HG03064 (cell line): ENCODE measurements around the gene CHCHD6.

Experiments used
- ATAC-seq: cut with Tn5 transposase; IDR thresholded peaks from one replicate; pipeline ENCODE4 v1.9.1; 2021; ENCODE audit warnings: low read depth; ENCODE audit not compliant: unreplicated experiment

Gene CHCHD6

DNA sequence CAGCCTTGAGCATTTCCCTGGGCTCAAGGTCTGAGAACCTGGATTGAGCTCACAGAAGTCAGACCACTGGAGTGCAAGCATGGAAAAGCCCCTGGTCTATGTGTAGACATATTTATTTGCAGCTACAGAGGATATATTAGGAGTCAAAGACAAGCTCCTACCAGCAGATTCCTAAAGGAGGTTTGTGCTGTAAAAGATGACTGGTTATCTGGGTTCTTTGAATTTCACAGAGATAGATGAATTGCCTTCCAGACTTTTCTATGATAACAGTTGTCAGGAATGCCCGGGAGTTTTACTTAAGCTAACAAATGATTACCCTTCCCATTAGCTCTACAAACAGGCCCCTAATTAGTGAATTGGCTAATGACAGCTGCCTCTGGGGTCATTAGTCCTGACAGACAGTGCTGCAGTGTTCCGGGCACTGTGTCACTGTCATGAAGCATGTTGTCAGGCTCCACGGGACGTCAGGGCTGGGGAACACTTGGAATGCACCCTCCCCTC lies 230.0 kb downstream of the CHCHD6 start:
- no peak for ATAC-seq

DNA sequence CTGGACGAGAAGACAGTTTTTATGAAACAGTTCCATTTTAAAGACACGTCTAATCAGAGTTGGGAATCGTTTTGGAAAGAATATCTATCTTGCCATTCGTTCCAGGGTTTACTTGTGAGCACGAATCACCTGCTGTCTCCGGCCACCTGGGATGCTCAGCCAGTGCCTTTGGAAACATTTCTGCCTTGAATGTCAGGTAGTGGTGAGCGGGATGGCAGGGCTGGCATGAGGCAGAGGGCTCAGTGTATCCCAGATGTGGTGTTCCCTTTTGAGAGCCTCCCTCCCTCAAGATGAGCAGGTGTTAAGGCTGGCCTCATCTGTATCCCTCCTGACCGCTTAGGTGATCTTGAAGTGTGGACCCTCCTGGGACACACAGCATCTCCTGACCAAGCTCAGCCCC lies 231.0 kb downstream of the CHCHD6 start:
- ATAC-seq, result no peak

DNA sequence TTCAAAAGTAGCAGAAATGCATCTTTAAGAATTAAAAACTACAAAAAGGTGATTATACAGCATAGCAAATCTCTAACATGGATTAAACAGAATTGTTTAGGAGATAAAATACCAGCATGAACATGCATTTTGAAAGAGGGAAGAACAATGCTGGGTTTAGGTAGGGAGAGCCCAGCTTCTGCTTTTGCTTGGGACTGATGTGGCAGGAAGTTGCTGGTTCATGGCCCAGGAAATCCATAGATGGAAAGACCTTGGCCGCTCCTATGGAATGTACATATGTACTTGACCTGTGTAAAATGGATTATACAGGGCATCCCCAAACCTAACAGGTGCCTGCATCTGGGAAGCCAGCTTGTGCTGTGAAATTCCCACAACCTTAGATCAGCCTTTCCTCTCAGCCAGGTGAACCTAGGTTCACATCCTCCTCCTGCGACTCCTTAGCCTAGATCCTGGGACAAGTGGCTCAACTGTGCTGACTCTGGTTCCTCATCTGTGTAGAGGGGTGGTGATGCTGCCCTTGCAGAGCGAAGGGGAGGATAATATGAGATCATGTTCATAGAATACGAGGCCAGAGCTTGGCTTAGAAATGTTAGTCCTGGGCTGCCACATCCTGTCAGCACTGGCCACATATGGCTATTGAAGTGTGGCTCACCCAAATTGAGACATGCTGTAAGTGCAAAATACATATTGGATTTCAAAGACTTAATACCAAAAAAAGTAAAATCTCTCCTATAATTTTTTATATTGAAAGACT lies 231.9 kb downstream of the CHCHD6 start:
- no peak for ATAC-seq

DNA sequence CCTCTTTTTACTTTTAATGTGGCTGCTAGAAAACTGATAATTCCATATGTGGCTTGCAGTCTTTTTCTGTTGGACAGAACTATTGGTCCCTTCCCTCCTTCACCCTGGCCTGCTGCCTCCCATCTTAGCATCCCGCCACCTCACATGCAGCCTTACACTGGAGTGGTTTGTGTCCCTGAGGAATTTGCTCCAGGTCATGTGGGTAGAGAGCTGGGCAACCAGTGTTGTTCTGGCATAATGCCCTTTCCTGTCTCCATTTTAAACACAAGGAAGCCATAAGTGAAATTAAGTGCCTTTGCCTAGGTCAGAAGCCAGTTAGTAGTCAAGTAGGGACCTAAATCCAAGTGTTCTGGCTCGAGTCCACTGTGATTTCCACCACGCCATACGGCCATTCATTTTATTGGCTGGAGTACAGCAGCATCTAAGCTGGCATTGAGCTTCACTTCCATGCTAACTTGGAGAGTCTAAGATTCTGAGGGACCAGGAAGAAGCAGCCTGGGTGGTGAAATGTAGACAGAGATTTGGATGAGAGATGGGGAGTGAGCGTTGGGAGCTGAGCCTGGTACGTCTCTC lies 232.9 kb downstream of the CHCHD6 start:
- no peak for ATAC-seq

DNA sequence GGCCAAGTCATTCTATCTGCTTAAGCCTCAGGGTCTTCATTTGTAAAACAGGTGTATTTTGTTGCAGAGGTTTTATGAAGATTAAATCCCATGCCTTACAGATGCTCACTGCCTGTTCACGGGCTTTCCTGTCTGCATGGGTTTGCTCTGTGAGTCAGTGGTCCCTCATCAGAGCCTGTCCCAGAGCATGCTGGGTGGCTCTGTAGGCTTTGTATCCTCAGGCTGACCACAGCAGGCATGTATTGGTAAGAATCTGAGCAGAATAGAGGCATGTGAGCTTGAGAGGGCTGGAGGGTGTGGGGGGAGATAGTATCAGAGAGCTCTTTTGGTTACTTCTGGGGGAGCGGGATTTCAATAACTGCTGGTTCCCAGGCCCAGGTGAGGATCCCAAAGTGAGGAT lies 233.5 kb downstream of the CHCHD6 start:
- no peak for ATAC-seq

DNA sequence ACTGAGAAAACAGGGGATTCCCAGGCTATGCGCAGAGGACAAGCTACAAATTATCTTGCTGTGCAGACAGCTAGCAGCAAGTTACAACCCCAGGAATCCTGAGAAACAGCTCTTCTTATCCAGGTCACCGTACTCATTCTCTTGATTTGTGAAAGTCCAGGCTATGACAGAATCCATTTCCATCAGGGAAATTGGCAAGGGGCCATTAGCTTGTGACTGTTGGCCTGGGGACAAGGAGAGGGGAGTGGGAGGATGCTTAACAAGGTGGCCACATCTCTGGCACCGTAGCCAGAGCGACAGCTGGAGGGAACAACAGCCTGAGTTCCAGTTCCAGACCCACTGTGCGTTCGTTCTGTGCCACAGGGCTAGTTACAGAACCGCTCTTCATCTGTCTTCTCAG lies 233.9 kb downstream of the CHCHD6 start:
- no peak for ATAC-seq

DNA sequence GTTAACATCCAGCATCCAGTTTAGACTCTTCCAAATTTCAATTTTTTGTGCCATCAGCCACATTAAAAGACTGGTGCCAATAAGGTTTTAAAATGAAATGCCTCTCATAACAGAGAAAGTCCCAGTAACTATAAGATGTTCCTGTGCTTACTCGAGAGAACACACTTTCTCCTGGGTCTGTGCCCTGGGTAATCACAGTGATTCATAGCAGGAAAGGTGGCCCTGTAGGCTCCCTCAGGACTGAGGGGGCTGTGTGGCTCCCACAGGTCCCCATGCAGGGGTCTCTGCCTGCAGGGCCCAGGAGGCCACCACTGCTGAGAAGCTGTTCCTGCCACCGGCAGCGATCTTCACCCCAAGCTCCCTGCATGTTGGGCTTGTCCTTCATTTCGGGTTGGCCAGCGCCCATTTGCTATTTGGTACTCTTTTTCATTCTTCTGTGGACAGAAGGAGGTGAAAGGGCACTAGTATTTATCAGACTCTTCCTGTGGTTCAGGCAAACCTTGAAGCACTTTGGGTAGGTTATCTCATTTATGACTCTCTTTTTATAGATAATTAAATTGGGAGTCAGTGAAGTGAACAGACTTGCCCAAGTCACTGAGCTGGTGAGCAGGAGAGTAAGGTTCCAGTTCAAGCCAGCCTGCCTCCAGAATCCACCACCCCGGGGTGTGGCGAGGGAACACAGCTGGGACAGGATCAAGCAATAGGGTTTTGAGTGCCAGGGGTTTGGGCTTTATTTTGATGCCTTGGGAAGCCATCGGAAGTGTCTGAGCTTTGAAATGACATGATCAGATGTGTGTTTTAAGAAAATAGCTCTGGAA lies 234.7 kb downstream of the CHCHD6 start:
- ATAC-seq, result no peak

DNA sequence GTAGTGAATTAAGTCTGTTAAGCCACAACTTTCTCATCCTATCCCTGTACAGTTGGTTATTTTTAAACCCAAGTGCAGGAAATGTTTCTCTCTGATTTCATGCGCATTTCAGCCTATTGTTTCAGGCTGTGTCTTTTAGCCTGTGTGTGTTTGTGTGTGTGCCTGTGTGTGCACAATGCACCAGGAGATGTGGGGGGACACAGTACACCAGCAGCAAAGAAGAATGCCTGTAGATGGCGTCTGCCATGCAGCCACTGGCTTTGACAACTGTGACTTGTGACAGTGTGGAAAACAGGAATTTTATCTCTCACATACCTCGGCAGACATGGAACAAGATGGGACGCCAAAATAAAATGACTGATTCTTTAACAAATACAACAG lies 235.3 kb downstream of the CHCHD6 start:
- no peak for ATAC-seq

DNA sequence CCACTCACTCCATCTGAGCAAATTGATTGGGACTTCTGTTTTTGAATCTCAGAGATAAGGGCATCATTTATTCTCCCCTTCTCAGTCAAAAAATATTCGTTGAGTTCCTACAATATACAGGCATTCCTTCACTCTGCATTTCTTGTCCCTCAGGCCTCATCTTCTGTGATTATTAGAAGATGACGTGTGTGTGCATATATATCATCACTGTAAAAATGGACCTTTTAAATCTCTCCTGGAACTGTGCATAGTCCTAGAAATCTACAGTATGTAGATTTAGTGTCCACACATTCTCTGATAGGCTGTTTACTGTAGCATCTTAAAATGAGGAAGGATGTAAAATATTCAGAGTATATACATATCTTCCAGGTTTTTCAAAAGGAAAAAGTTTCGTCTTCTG lies 235.7 kb downstream of the CHCHD6 start:
- no peak for ATAC-seq

DNA sequence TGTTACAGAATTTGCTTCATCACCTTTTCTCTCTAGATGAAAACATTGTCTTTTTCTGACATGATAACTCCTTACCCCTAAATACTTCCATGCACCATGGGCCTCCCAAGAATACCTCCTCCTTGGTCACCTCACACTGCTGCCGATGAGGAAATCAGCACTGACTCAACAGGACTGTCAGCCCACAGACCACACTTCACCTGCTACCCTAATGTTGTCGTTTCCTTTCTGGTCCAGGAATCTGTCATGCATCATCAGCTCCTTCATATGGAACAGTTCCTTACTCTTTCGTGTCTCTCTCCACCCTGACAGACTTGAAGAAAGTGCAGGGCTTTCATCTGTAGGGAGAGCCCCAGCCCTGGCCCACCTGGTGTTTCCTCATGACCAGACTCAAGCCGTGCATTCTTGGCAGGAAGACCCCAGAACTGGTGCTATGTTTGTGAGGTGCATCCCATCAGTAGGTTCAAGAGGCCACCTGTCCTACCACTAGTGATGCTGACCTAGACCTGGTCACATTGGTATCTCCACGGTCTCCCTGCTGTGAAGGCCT lies 237.8 kb downstream of the CHCHD6 start:
- ATAC-seq, result no peak

DNA sequence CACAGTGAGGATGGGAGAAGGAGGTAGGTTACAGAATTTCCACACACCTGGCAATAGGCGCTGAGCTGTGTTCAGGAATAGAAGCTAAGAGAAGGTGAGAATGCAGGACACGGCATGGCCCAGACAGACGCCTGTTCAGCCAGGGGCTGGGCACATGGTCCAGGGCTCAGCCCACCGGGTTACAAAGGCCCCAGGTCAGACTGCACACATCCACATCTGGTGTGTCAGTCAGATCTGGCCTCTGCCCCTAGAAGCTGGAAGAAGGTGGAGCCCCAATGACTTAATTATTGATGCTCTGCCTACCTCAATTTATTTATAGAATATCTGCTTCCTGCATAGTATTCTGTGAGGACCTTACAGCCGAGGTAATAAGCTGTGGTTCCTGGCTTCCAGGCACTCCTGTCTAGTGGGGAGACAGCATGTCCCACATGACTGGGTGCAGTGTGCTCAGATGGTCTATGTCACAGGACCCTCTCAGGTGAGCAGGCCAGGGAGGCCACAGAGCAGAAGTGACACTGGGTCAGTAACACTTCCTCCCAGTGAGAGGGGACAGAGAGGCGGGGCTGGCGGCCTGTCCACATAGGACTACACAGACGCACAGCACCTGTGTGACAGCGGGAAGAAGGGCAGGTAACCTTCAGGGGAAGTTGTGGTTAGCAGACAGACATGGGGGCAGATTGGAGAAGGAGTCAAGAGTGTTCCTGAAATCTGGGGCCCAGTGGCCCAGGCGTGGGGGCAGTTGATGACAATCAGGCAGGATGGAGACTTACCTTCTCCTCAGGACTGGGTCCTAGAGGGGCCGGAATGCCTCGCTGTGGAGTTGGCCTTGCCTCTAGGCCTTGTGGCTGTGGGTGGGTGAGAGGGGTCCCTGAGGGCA lies 240.3 kb downstream of the CHCHD6 start:
- no peak for ATAC-seq

DNA sequence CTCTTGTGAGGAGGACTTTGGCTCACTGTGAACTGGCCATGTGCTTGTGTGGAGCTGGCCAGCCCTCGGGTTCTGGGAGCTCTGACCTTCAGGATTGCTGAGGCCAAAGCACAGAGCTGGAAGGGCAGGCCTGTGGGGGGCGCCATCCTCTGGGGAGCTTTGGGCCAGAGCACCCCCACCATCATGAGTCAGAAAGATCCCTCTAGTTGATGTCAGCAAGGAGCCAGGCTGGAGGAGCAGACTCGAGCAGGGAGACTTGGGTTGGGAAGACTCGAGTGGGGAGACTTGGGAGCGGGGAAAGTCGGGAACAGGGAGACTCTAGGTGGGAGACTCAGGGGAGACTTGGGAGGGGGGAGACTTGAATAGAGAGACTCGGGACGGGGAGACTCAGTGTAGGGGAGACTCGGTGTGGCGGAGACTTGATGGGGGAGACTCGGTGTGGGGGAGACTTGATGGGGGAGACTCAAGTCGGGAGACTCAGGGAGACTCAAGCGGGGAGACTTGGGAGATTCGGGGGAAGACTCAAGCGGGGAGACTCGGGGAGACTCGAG lies 241.2 kb downstream of the CHCHD6 start:
- ATAC-seq, result no peak

DNA sequence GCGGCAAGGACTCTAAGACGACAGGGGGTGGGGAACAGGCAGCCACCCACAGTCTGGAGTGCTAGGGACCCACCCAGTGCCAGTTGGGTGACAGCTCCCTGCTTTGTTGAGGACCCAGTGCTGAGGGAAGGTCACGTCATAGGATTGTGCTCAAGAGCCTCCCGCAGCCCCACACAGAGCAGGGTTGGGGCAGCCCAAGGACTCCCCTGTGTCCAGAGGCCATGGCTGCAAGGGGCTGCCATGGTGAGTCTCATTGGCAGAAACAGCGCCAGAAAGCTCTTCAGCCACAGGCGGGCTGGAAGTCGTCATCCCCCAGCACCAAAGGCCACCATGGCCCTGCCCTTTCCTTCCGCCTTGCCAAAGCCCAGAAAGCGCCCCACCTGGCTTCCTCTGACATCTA lies 241.9 kb downstream of the CHCHD6 start:
- no peak for ATAC-seq

DNA sequence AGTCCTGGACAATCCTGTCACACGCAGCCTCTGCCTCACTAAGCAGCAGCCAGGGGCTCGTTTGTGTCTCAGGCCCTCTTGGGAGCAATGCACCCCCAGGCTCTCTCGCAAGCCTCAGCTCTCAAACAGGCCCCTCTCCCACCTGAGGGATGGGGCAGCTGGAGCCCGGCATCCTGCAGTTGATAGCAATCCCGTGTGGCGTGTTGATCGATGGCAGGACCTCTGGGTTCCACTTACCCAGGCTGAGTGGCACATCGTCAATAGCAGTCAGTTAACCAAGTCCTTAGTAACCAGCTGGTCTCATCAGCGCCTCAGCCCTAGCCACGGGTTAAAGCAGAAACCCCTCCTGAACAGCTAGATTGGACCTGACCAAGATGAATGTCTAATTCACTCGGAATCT lies 242.4 kb downstream of the CHCHD6 start:
- ATAC-seq, result no peak

DNA sequence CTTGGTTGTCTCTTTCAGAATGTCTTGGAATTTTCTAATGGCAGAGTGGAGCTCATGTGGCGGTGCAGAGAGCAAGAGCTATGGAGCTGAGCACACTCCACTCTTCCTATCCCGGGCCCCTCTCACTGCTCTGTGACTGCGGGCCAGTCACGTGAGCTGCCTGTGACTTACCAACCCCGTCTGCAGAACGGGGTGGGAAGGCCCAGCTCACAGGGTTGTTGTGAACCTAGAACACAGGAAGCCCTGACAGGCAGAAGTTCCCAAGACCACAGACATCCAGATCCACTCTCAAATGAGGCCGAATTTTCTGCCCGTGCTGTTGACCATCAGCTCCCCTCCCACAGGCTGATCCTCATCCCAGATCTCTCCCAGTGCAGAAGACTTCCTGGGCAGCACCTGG lies 243.4 kb downstream of the CHCHD6 start:
- ATAC-seq, result no peak

DNA sequence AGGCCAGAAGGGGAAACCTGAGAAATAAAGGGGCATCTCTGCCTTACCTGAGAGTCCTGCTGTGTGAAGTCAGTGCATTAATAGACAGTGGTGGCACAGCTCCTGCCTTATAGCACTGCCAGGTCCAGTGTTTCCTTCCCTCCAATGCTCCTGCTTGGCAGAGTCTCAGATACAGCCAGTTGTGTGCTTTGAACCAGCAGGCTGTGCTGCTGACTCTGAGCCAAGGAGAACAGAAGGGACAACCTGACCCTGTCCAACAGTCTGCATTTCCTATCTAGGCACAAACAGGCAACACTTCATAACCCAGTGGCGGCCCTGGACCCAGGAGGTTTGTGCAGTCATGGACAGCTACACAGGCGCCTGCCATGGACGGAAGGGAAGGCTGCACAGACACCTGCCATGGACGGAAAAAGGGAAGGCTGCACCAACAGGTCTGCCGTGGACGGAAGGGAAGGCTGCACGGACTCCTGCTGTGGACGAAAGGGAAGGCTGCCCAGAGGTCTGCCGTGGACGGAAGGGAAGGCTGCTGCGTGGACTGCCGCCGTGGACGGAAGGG lies 245.0 kb downstream of the CHCHD6 start:
- no peak for ATAC-seq

DNA sequence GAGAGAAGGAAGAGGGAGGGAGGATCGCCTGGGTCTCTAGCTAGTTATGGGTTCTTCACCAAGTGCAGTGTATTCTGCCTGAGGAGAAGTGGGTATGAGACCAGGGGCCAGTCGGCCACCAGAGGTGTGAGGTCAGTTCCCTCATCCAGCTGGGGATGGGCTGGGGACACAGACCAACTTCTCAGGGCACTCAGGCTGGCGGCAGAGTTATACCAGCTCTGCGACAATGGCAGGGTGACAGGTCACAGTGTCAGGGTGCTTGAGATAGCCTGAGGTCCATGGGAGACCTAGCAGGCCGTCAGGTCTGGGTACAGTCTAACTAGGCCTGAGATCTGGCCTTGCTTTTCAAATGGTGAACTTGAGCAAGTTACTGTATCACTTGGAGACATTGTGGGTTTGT lies 247.5 kb downstream of the CHCHD6 start:
- no peak for ATAC-seq

DNA sequence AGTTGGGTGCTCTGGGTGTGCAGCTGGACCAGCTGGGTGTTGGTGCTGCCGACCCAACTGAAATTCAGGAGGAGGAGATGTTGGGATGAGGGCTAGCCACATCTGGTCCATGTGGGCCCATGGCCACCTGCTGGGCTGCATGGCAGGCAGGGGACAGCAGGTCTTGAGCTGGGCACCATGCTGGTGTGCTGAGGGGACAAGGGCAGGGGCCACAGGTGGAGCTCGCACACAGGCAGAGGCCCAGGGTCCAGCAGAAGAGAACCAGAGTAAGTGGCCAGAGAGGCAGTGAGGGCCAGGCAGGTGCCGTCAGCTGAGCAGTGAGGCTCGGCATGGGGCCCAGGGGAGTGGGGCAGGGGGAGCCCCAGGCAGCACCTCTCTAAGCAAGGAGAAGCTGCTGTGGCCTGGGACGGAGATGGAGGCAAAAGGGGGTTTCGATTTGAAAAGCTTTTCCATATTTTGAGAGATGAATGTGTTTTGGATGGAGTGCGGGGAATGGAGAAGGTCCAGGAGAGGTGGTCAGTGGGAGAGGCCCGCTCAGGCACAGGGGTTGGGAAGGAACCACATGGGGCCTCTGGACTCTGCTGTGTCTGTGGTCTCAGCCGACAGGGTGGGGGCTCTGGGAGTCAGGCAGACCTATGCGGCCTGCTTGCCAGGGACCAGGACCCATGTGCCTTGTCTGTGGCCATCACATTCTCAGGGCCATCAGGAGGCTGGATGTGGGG lies 248.4 kb downstream of the CHCHD6 start:
- no peak for ATAC-seq

DNA sequence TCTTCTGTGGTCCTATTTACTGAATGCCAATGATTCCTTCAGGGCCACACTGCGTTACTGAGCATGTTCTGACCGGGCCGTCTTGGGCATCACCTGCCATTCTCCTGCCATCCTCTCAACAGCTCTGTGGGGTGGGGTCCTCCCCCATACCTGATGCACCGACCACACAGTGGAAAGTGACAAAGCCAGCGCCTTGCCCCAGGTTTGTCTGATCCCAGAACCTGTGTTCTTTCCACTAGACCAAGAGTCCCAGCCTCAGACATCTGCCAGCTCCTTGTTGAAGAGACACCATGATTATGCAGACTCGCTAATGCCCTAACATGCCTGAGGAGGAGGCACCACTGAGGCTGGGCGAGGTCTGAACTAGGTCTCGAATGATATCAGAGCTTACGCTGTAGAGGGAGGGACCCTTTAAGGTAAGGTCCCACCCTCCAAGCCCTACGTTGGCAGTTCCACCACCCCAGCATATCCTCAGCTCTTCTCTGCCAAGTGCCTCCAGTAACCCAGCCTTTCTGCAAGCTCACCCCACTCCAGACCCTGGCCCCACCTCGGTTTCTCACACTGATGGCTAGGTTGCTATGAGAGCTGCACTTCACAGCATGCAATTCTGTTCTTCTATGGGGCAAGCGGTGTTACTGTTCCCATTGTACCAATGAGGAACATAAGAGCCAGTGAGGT lies 249.1 kb downstream of the CHCHD6 start:
- no peak for ATAC-seq
